ENCODE data around the gene VMP1. TPM values are rescaled to one million over a fixed set of nuclear protein-coding genes. Genes with fewer than 3 reads are reported as not detected.
A peak's percentile ranks its signal among the peaks of the same experiment; 100 is the strongest.
"Not testable (repeated sequence)": the region's sequence is repeated elsewhere in the genome, so short reads cannot be mapped to it uniquely, and the experiment has no call there.

VMP1 gene
- total RNA-seq, 2 donors from 2014 or later, result 344 to 725 TPM

DNA sequence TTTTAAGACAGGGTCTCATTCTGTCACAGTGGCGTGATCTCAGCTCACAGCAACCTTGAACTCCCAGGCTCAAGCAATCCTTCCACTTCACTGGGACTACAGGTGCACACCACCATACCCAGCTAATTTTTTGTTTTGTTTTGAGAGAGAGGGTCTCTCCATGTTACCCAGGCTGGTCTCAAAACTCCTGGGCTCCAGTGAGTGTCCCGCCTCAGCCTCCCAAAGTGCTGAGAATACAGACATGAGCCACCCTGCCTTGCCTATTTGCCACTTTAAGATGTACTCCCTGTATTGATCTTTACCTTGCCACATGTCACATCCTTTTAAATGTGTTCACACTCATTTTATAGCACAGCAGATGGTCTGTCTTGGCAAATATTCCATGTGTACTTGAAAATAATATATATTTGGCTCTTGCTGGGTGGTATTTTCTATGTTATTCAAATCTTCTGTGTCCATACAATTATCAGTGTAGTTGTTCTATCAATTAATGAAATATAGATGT, 50.5 kb downstream of the VMP1 start:
- no peak for DNase-seq (ENCODE audit: low spot score in 2 of 2)
- Mint-ChIP-seq H3K36me3 (peaks cover 37 to 58% of the 10 kb centered on the region in 2 donors), H3K27ac (peak overlapping the region; percentile 78 to 100), H3K9me3 (peaks cover 5% of the 10 kb centered on the region in 2 donors)
- no peak for ATAC-seq

- H3K36me3 Mint-ChIP-seq, result peaks cover 37 to 58% of the 10 kb centered on the region in 2 donors
These were observed 51.7 kb downstream of the VMP1 start for GRCh38 chr17:59758998-59759651.

GRCh38 chr17:59760160-59760559, 52.7 kb downstream of the VMP1 start:
- H3K36me3 Mint-ChIP-seq, result peaks cover 35 to 61% of the 10 kb centered on the region in 2 donors
- peak overlapping the region; percentile 99 to 100 for H3K27ac Mint-ChIP-seq
- DNase-seq (ENCODE audit: low spot score in 2 of 2) (no peak), ATAC-seq (no peak)
- peaks cover 5% of the 10 kb centered on the region in 2 donors for H3K9me3 Mint-ChIP-seq

More at GRCh38 chr17:59758998-59759651, 51.7 kb downstream of the VMP1 start:
- not testable (repeated sequence) for ATAC-seq; H3K9me3 Mint-ChIP-seq; DNase-seq (ENCODE audit: low spot score in 2 of 2)
- peak overlapping the region; percentile 99 to 100 for H3K27ac Mint-ChIP-seq

GRCh38 chr17:59761385-59762048, 54.1 kb downstream of the VMP1 start:
- Mint-ChIP-seq H3K36me3 (peaks cover 38 to 59% of the 10 kb centered on the region in 2 donors), H3K27ac (peak overlapping the region; percentile 99 to 100), H3K9me3 (peaks cover 5% of the 10 kb centered on the region in 2 donors)
- ATAC-seq (peak in 1 of 2 donors; percentile 47), DNase-seq (ENCODE audit: low spot score in 2 of 2) (no peak)

DNA sequence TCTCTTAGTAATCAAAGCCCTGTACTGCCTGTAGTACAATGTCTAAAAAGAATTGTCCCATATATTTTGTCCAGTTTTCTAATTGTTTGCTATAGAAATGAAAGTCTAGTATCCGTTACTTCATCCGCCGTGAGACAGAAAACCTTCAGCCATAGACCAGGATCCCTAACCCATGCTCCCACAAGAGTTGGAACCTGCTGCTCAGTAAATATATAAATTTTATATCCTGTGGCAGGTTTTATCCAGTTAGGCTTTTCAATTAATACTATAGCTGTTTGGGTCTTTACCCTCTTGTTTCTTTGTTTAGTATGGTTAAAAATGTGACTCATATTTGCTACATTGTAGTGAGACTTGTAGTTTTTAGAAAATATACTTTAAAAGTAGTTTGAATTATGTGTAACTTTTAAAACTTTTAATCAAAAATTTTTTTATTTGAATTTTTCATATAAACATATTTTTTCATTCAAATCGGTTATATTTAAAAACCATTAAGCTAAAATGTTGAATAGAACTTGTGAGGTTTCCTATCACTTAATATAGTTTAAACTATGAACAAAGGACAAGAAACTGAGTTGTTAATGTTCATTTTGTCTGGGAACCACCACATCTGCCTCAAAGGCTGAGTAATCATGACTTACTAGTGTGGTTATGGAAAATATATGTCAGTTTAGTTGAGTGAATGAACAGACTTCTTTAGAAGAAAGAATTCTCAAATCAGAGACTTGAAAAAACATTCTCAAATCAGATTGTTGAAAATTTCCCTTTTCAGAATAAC, 54.8 kb downstream of the VMP1 start:
- DNase-seq (ENCODE audit: low spot score in 2 of 2) (no peak), ATAC-seq (peak; percentile 72 to 90)
- Mint-ChIP-seq H3K27ac (peak overlapping the region; percentile 99 to 100), H3K9me3 (peaks cover 5% of the 10 kb centered on the region in 2 donors), H3K36me3 (peaks cover 40 to 64% of the 10 kb centered on the region in 2 donors)

- no peak for DNase-seq (ENCODE audit: low spot score in 2 of 2)
- Mint-ChIP-seq H3K27ac (peak overlapping the region; percentile 99 to 100), H3K9me3 (peaks cover 5% of the 10 kb centered on the region in 2 donors), H3K36me3 (peaks cover 38 to 59% of the 10 kb centered on the region in 2 donors)
- ATAC-seq, result no peak
These were observed 55.4 kb downstream of the VMP1 start for GRCh38 chr17:59762824-59763374.

GRCh38 chr17:59763861-59764260, 56.4 kb downstream of the VMP1 start:
- ATAC-seq, result peak; percentile 59 to 61
- H3K36me3 Mint-ChIP-seq, result peaks cover 39 to 60% of the 10 kb centered on the region in 2 donors
- H3K27ac Mint-ChIP-seq, result peak overlapping the region; percentile 98 to 99

DNA sequence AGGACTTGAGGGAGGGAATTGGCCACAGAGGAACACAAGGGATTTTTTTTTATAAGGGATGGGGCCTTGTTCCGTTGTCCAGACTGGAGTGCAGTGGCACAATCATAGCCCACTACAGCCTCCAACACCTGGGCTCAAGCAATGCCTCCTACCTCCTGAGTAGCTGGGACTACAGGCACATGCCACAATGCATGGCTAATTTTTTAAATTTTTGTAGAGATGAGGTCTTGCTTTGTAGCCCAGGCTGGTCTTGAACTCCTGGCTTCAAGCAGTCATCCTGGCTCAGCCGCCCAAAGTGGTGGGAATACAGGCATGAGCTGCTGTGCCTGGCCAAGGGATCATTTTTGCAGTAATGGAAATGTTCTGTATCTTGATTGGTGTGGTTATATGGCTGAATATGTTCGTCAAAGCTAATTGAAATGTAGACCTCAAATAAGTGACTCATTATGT, 56.9 kb downstream of the VMP1 start:
- Mint-ChIP-seq H3K27ac (peak overlapping the region; percentile 98 to 99), H3K9me3 (peaks cover 4% of the 10 kb centered on the region in 2 donors), H3K36me3 (peaks cover 39 to 56% of the 10 kb centered on the region in 2 donors)
- peak in 1 of 2 donors; percentile 25 for DNase-seq (ENCODE audit: low spot score in 2 of 2)
- ATAC-seq, result peak; percentile 26 to 48

More at GRCh38 chr17:59763861-59764260, 56.4 kb downstream of the VMP1 start:
- DNase-seq (ENCODE audit: low spot score in 2 of 2), result no peak
- peaks cover 5% of the 10 kb centered on the region in 2 donors for H3K9me3 Mint-ChIP-seq

- peak overlapping the region; percentile 80 to 98 for H3K27ac Mint-ChIP-seq
- peaks cover 33 to 49% of the 10 kb centered on the region in 2 donors for H3K36me3 Mint-ChIP-seq
- ATAC-seq (no peak), DNase-seq (ENCODE audit: low spot score in 2 of 2) (no peak)
- no peaks in the 10 kb centered on the region for H3K9me3 Mint-ChIP-seq
These were observed 57.6 kb downstream of the VMP1 start for GRCh38 chr17:59765038-59765437.

DNA sequence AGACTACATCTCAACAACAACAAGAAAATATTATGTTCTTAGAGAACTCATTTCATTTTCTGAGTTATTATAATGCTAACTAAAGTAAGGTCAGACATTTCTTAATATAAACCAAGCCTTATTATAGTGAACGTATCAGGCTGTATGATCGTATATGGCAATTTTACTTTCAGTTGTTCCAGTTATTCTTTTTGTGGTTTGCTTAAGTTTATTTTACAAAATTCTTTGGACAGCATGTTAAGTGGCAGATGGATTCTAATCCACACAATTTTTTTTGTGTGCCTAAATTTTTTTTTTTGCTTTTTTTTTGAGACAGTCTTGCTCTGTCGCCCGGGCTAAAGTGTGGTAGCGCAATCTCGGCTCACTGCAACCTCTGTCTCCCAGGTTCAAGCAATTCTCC, 59.0 kb downstream of the VMP1 start:
- Mint-ChIP-seq H3K27ac (peak overlapping the region in 1 of 2 donors; percentile 98), H3K36me3 (peaks cover 26 to 35% of the 10 kb centered on the region in 2 donors), H3K9me3 (no peaks in the 10 kb centered on the region)
- DNase-seq (ENCODE audit: low spot score in 2 of 2), result no peak
- no peak for ATAC-seq

DNA sequence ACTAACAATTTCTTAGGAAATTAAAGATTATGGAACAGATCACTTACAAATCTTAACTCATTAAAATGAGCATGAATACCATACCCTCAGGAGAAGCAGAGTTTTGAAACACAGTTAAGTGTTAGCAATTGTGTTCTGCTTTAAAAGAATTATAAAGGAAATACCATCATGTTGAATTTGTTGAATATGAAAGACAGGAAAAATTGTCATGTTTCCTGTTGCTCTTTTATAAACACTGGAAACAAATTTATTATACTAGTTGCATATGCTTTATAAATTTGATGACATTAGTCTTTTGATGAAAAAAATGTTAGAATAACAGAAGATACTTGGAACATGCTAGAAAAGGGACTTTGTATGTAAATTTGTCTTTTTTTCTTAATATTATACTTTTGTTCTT, 59.7 kb downstream of the VMP1 start:
- Mint-ChIP-seq H3K9me3 (no peaks in the 10 kb centered on the region), H3K27ac (no peak overlapping the region), H3K36me3 (peaks cover 20 to 34% of the 10 kb centered on the region in 2 donors)
- no peak for DNase-seq (ENCODE audit: low spot score in 2 of 2)
- no peak for ATAC-seq

GRCh38 chr17:59769887-59770286, 62.4 kb downstream of the VMP1 start:
- Mint-ChIP-seq H3K9me3 (no peaks in the 10 kb centered on the region), H3K36me3 (peaks cover 20 to 36% of the 10 kb centered on the region in 2 donors), H3K27ac (peak overlapping the region; percentile 65 to 72)
- DNase-seq (ENCODE audit: low spot score in 2 of 2) (no peak), ATAC-seq (no peak)

GRCh38 chr17:59771093-59771492, 63.6 kb downstream of the VMP1 start:
- ATAC-seq, result no peak
- Mint-ChIP-seq H3K36me3 (peaks cover 18 to 35% of the 10 kb centered on the region in 2 donors), H3K9me3 (no peaks in the 10 kb centered on the region), H3K27ac (no peak overlapping the region)
- DNase-seq (ENCODE audit: low spot score in 2 of 2), result no peak

- H3K36me3 Mint-ChIP-seq, result peaks cover 23 to 52% of the 10 kb centered on the region in 2 donors
- no peak for ATAC-seq
- H3K9me3 Mint-ChIP-seq, result peaks cover 5% of the 10 kb centered on the region in 2 donors
- DNase-seq (ENCODE audit: low spot score in 2 of 2), result no peak
- peak overlapping the region in 1 of 2 donors; percentile 97 for H3K27ac Mint-ChIP-seq
These were observed 68.4 kb downstream of the VMP1 start for GRCh38 chr17:59775786-59776350.

DNA sequence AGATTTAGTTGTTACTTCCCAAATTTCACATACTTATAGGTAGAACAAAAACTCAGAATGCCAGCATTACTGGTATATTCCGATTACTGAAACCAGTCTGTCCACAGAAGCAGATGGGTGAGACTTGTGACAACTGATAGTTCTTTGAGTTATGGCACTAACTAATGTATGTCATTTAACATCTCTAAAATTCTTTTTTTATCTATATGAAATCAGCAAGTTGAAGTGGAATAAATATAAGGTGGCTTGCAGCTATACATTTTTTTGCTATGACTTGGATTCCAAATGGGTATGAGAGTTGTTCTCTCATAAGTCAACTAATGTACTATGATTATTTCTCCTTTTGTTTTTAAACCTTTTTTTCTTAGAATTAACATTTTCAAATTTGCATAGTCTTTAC, 69.1 kb downstream of the VMP1 start:
- Mint-ChIP-seq H3K36me3 (peaks cover 23 to 52% of the 10 kb centered on the region in 2 donors), H3K27ac (peak overlapping the region in 1 of 2 donors; percentile 97), H3K9me3 (peaks cover 5% of the 10 kb centered on the region in 2 donors)
- DNase-seq (ENCODE audit: low spot score in 2 of 2) (no peak), ATAC-seq (no peak)

DNA sequence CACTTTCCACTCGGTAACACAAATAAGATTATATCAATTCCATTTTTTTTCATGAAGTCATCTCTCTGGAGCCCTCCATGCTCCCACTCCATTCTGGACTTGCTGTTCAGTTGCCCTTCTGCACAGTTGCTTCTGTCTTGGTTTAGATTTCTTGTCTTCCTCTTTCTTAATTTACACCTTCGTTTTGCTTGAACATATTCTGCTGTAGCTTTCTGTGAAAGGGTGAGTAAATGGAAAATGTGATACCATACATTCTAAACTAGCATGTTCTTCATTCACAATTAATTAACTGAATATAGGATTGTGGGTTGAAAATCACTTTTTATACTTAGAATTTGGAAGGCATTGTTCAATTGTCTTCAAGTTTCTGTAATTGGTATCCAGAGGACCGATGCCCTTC, 69.6 kb downstream of the VMP1 start:
- no peak for DNase-seq (ENCODE audit: low spot score in 2 of 2)
- peaks cover 23 to 50% of the 10 kb centered on the region in 2 donors for H3K36me3 Mint-ChIP-seq
- peaks cover 5% of the 10 kb centered on the region in 2 donors for H3K9me3 Mint-ChIP-seq
- peak; percentile 19 to 32 for ATAC-seq
- peak overlapping the region; percentile 73 to 97 for H3K27ac Mint-ChIP-seq
